Neuronal stem cell (in vitro differentiated cells): ENCODE results near the gene PDCD7.
A peak's percentile ranks its signal among the peaks of the same experiment; 100 is the strongest.

ENCODE experiments used
- DNase-seq: peaks from one replicate; pipeline ENCODE4 v3.0.0-alpha.2; 2013; ENCODE audit warnings: low spot score
- H2AFZ ChIP-seq: one replicate; pipeline ENCODE4 v1.6.1; 2013; ENCODE audit warnings: mild to moderate bottlenecking, low read length, inconsistent platforms
- H2AK5ac ChIP-seq: 2 replicates; pipeline ENCODE4 v1.6.1; 2013; ENCODE audit warnings: low read depth, mild to moderate bottlenecking, inconsistent platforms, low read length, moderate library complexity, mixed read lengths
- H2BK120ac ChIP-seq: 2 replicates; pipeline ENCODE4 v1.6.1; 2013; ENCODE audit warnings: low read depth, mild to moderate bottlenecking, inconsistent platforms, low read length, moderate library complexity, mixed read lengths
- H2BK12ac ChIP-seq: one replicate; pipeline ENCODE4 v1.6.1; 2013; ENCODE audit warnings: low read length, inconsistent platforms
- H2BK15ac ChIP-seq: 2 replicates; pipeline ENCODE4 v1.6.1; 2013; ENCODE audit warnings: mild to moderate bottlenecking, low read length, inconsistent platforms, mixed read lengths
- H2BK5ac ChIP-seq: one replicate; pipeline ENCODE4 v1.6.1; 2013; ENCODE audit warnings: inconsistent platforms, mild to moderate bottlenecking, low read length, moderate library complexity
- H3K14ac ChIP-seq: one replicate; pipeline ENCODE4 v1.6.1; 2013; ENCODE audit warnings: low read length, inconsistent platforms
- H3K18ac ChIP-seq: 2 replicates; pipeline ENCODE4 v1.6.1; 2013; ENCODE audit warnings: low read length, inconsistent platforms
- H3K23ac ChIP-seq: 2 replicates; pipeline ENCODE4 v1.6.1; 2013; ENCODE audit warnings: low read depth, mild to moderate bottlenecking, mixed read lengths, low read length, inconsistent platforms; ENCODE audit not compliant: poor library complexity
- H3K27ac ChIP-seq: replicated peaks from 3 replicates; pipeline ENCODE4 v1.5.1; 2013; ENCODE audit warnings: low read length, inconsistent platforms
- H3K27me3 ChIP-seq, 3 experiments: 2 replicates each; pipeline ENCODE4 v1.6.1; 2013; ENCODE audit warnings: low read length in 3 of 3, mild to moderate bottlenecking in 2 of 3, inconsistent platforms in 1 of 3, low read depth in 1 of 3, mixed read lengths in 1 of 3, moderate library complexity in 1 of 3; ENCODE audit not compliant: control insufficient read depth in 3 of 3, insufficient read depth in 3 of 3
- H3K36me3 ChIP-seq, 2 donors: replicated peaks in 1 of 2; 2 replicates each; pipeline ENCODE4 v1.6.1; 2013; ENCODE audit warnings: low read length in 2 of 2; ENCODE audit not compliant: control insufficient read depth in 2 of 2, insufficient read depth in 2 of 2
- H3K4ac ChIP-seq: 2 replicates; pipeline ENCODE4 v1.6.1; 2013; ENCODE audit warnings: inconsistent platforms, mild to moderate bottlenecking, low read length, moderate library complexity
- H3K4me1 ChIP-seq, 2 donors: 1 replicate in 1 of 2; 2 replicates in 1 of 2; pipeline ENCODE4 v1.6.1; 2013; ENCODE audit warnings: low read length in 2 of 2, low read depth in 1 of 2; ENCODE audit not compliant: control insufficient read depth in 2 of 2, insufficient read depth in 1 of 2
- H3K4me2 ChIP-seq: one replicate; pipeline ENCODE4 v1.6.1; 2013; ENCODE audit warnings: mild to moderate bottlenecking, low read length, inconsistent platforms; ENCODE audit not compliant: insufficient read depth, poor library complexity, severe bottlenecking
- H3K4me3 ChIP-seq, 2 donors: 2 replicates each; pipeline ENCODE4 v1.5.1; 2013; ENCODE audit warnings: low read length in 2 of 2, mild to moderate bottlenecking in 2 of 2, inconsistent platforms in 1 of 2, moderate library complexity in 1 of 2
- H3K79me1 ChIP-seq: one replicate; pipeline ENCODE4 v1.6.1; 2013; ENCODE audit warnings: low read depth, mild to moderate bottlenecking, inconsistent platforms, low read length, moderate library complexity
- H3K9ac ChIP-seq: one replicate; pipeline ENCODE4 v1.6.1; 2013; ENCODE audit warnings: mild to moderate bottlenecking, low read depth, low read length, inconsistent platforms; ENCODE audit not compliant: poor library complexity
- H3K9me3 ChIP-seq, 2 donors: replicated peaks in 1 of 2; 2 replicates each; pipeline versions ENCODE3 to v1.6.1; 2013; ENCODE audit warnings: low read length in 2 of 2, mild to moderate bottlenecking in 2 of 2, inconsistent platforms in 1 of 2, low read depth in 1 of 2, mixed read lengths in 1 of 2, moderate library complexity in 1 of 2; ENCODE audit not compliant: control insufficient read depth in 2 of 2, insufficient read depth in 1 of 2
- H4K8ac ChIP-seq: one replicate; pipeline ENCODE4 v1.6.1; 2013; ENCODE audit warnings: low read depth, mild to moderate bottlenecking, inconsistent platforms, low read length, moderate library complexity
- H4K91ac ChIP-seq: one replicate; pipeline ENCODE4 v1.6.1; 2013; ENCODE audit warnings: low read length, low read depth, mild to moderate bottlenecking, inconsistent platforms; ENCODE audit not compliant: poor library complexity
- WGBS, 2 donors: extraction: QIAGEN DNeasy Blood & Tissue Kit; methylation state at CpG; one replicate each; pipeline ENCODE4 v1.1.7; 2013; ENCODE audit warnings: missing lambda C conversion rate in 2 of 2, mixed read lengths in 1 of 2; ENCODE audit not compliant: insufficient read length in 2 of 2, insufficient replicate concordance in 1 of 2; ENCODE audit errors: extremely low coverage in 2 of 2; 5-methylcytosine and 5-hydroxymethylcytosine counted together

Gene PDCD7

GRCh38 chr15:65077981-65078352 is 55.6 kb downstream of the PDCD7 start:
- peak overlapping the region; percentile 82 for H3K18ac ChIP-seq
- peaks cover 0 to 28% (median 0%) of the 10 kb centered on the region in 3 experiments for H3K27me3 ChIP-seq
- H3K36me3 ChIP-seq: no peaks in the 10 kb centered on the region
- H2AK5ac ChIP-seq: peak overlapping the region; percentile 60
- no peak overlapping the region for H3K9ac ChIP-seq
- WGBS, 2 donors: no CpG with 5 or more reads among the region's 24 CpGs
- DNase-seq: no peak
- H3K14ac ChIP-seq: no peak overlapping the region
- no peak overlapping the region for H4K91ac ChIP-seq
- H3K4me3 ChIP-seq: no peak overlapping the region
- no peaks in the 10 kb centered on the region for H3K79me1 ChIP-seq
- H2BK15ac ChIP-seq: peak overlapping the region; percentile 84
- no peak overlapping the region for H3K4me2 ChIP-seq
- H2AFZ ChIP-seq: no peak overlapping the region
- no peak overlapping the region for H2BK5ac ChIP-seq
- no peak overlapping the region for H3K4ac ChIP-seq
- no peak overlapping the region for H3K27ac ChIP-seq
- H2BK120ac ChIP-seq: peak overlapping the region; percentile 75
- peak overlapping the region; percentile 43 for H4K8ac ChIP-seq
- H3K9me3 ChIP-seq: peaks cover 2 to 4% of the 10 kb centered on the region in 2 donors
- peaks cover 13 to 21% of the 10 kb centered on the region in 2 donors for H3K4me1 ChIP-seq
- H3K23ac ChIP-seq: peak overlapping the region; percentile 81
- peak overlapping the region; percentile 92 for H2BK12ac ChIP-seq

- no peak overlapping the region for H3K27ac ChIP-seq
- no peak overlapping the region for H3K9ac ChIP-seq
- H2BK12ac ChIP-seq: peak overlapping the region; percentile 92
- no peak overlapping the region for H3K4me3 ChIP-seq
- no peaks in the 10 kb centered on the region for H3K79me1 ChIP-seq
- H4K91ac ChIP-seq: peak overlapping the region; percentile 25
- H3K18ac ChIP-seq: peak overlapping the region; percentile 82
- no peak for DNase-seq
- H3K4me1 ChIP-seq: peaks cover 7 to 16% of the 10 kb centered on the region in 2 donors
- peak overlapping the region; percentile 43 for H4K8ac ChIP-seq
- peak overlapping the region; percentile 84 for H2BK15ac ChIP-seq
- no peak overlapping the region for H2AFZ ChIP-seq
- H3K27me3 ChIP-seq: peaks cover 0 to 28% (median 0%) of the 10 kb centered on the region in 3 experiments
- H2AK5ac ChIP-seq: peak overlapping the region; percentile 60
- peak overlapping the region; percentile 75 for H2BK120ac ChIP-seq
- H3K23ac ChIP-seq: peak overlapping the region; percentile 81
- H3K36me3 ChIP-seq: no peaks in the 10 kb centered on the region
- no peak overlapping the region for H3K4ac ChIP-seq
- WGBS, 2 donors: no CpG with 5 or more reads among the region's 85 CpGs
- peak overlapping the region; percentile 97 for H3K14ac ChIP-seq
- H3K9me3 ChIP-seq: peaks cover 4% of the 10 kb centered on the region in 2 donors
- H3K4me2 ChIP-seq: no peak overlapping the region
- no peak overlapping the region for H2BK5ac ChIP-seq
Measured at GRCh38 chr15:65077291-65077980, 56.2 kb downstream of the PDCD7 start.

- WGBS, 2 donors: no CpG with 5 or more reads among the region's 73 CpGs
- Histone ChIP-seq H3K4ac (peak within 1 kb of the TSS; percentile 26), H2BK120ac (peak within 1 kb of the TSS; percentile 75), H3K9me3 (peaks cover 4% of the 10 kb centered on the region in 2 donors), H2BK12ac (peak within 1 kb of the TSS; percentile 92), H3K27me3 (peaks cover 0 to 24% (median 0%) of the 10 kb centered on the region in 3 experiments), H2BK5ac (no peak within 1 kb of the TSS), H4K8ac (peak within 1 kb of the TSS; percentile 43), H3K9ac (no peak within 1 kb of the TSS), H2AK5ac (peak within 1 kb of the TSS; percentile 78), H2AFZ (peak within 1 kb of the TSS; percentile 59), H4K91ac (no peak within 1 kb of the TSS), H2BK15ac (peak within 1 kb of the TSS; percentile 84), H3K4me1 (peaks cover under 1 to 9% of the 10 kb centered on the region in 2 donors), H3K4me3 (no peak within 1 kb of the TSS), H3K27ac (no peak within 1 kb of the TSS), H3K18ac (peak within 1 kb of the TSS; percentile 82), H3K4me2 (no peak within 1 kb of the TSS), H3K36me3 (no peaks in the 10 kb centered on the region), H3K23ac (no peak within 1 kb of the TSS), H3K14ac (peak within 1 kb of the TSS; percentile 97), H3K79me1 (no peaks in the 10 kb centered on the region)
- DNase-seq: no peak
Measured at GRCh38 chr15:65076486-65077290, 56.9 kb downstream of the PDCD7 start, which contains the start of gene KBTBD13. TSS of gene KBTBD13 (plus strand) at chr15:65076746. CDS start at chr15:65076816, 70 bp downstream.
